ENCODE measurements around the gene FAXDC2. TPM values are rescaled to one million over a fixed set of nuclear protein-coding genes. Genes with fewer than 3 reads are reported as not detected.

Gene FAXDC2
- total and polyA plus RNA-seq, 2 of the 8 experiments (the other 6 are each of a cell fraction or from before 2014, with no cell fraction given): 3.7 to 5.9 TPM

- peak overlapping the region; percentile 97; the same call in 1 of the 2 replicates for H3K18ac ChIP-seq (ENCODE audit: extremely low read depth, low read length)
- peak overlapping the region; percentile 43; the same call in 1 of the 2 replicates for H2BK12ac ChIP-seq (ENCODE audit: low read depth, low read length)
- ChIA-PET CTCF (ENCODE audit: partially characterized antibody) (interaction anchor here (0.9 to 1.9 kb wide), 9 partner anchors 14 to 227 kb away, joined by 3 to 4 read pairs (median 4); no protein-coding TSS in a partner anchor), POLR2A (ENCODE audit: partially characterized antibody) (interaction anchor here (0.6 to 2.4 kb wide), 37 partner anchors 7 to 374 kb away, joined by 3 to 21 read pairs (median 4); partner anchors contain the start of genes FAXDC2 and GEMIN5)
- H3K79me2 ChIP-seq (ENCODE audit: control insufficient read depth in 1 of 2, insufficient read depth in 2 of 2, low read length in 2 of 2): peaks cover 18 to 40% of the 10 kb centered on the region in 2 experiments
- no peak overlapping the region for H3K14ac ChIP-seq (ENCODE audit: insufficient read length)
- H2BK20ac ChIP-seq (ENCODE audit: low read length): no peak overlapping the region
- no peaks in the 10 kb centered on the region for H3K9me3 ChIP-seq (ENCODE audit: insufficient read depth in 2 of 2, low read depth in 1 of 2, low read length in 1 of 2)
- H4K8ac ChIP-seq (ENCODE audit: extremely low read depth, insufficient read depth, low read length): peak overlapping the region; percentile 100
- H2AK5ac ChIP-seq (ENCODE audit: low read depth, low read length): no peak overlapping the region
- 0 out of 2 replicates have a peak overlapping the region, but pooled peaks have one; percentile 81 for H2BK15ac ChIP-seq (ENCODE audit: low read length)
- H4K20me1 ChIP-seq (replicated peaks in 1 of 2; ENCODE audit: control insufficient read depth in 1 of 2, insufficient read depth in 2 of 2, low read length in 2 of 2): peaks cover 0 to 3% of the 10 kb centered on the region in 2 experiments
- no peak overlapping the region for H3K23ac ChIP-seq (ENCODE audit: insufficient read length)
- H3K23me2 ChIP-seq (ENCODE audit: low read depth, low read length): peaks cover 7% of the 10 kb centered on the region
- H3K56ac ChIP-seq (replicated peaks; ENCODE audit: insufficient read length, low read depth, low read length): peak overlapping the region; percentile 94
- H2AFZ ChIP-seq (ENCODE audit: low read length): peak overlapping the region; percentile 89; the same call in 1 of the 2 replicates
- peak overlapping the region; percentile 98 for H4K5ac ChIP-seq (ENCODE audit: insufficient read length, low read depth, low read length)
- peak overlapping the region; percentile 88 for H2BK120ac ChIP-seq (replicated peaks; ENCODE audit: low read depth, low read length)
- 2% methylated on average over 53 of the region's 59 CpGs; no CpG with 5 or more reads in 1 of the 2 experiments for WGBS, 2 experiments (ENCODE audit: extremely low coverage in 1 of 2, insufficient coverage in 1 of 2, insufficient read length in 1 of 2, insufficient replicate concordance in 2 of 2, low coverage in 1 of 2, low lambda C conversion rate in 2 of 2, missing lambda C conversion rate in 1 of 2)
- FAIRE-seq (no peak), DNase-seq (ENCODE audit: low read depth in 1 of 2, low spot score in 2 of 2) (peak; percentile 79 to 93)
- H3K4me2 ChIP-seq (ENCODE audit: insufficient read depth in 1 of 2, low read depth in 2 of 2, low read length in 2 of 2): peak overlapping the region; percentile 83 to 92
- H3K27me3 ChIP-seq (replicated peaks in 1 of 4; ENCODE audit: control insufficient read depth in 3 of 4, extremely low read depth in 1 of 4, insufficient read depth in 3 of 4, low read length in 3 of 4): no peaks in the 10 kb centered on the region
- H3K27ac ChIP-seq (ENCODE audit: low read depth, low read length): peak overlapping the region; percentile 98
- no peaks in the 10 kb centered on the region for H3K36me3 ChIP-seq (ENCODE audit: control insufficient read depth in 2 of 4, insufficient read depth in 4 of 4, low read length in 3 of 4)
- peak overlapping the region; percentile 55 to 98 (median 72) for H3K4me3 ChIP-seq (ENCODE audit: extremely low read depth in 1 of 4, insufficient read depth in 2 of 4, low read depth in 3 of 4, low read length in 4 of 4)
- peak overlapping the region; percentile 98 for H2BK5ac ChIP-seq (ENCODE audit: low read depth, low read length)
- peak overlapping the region; percentile 97 for H3K4ac ChIP-seq (replicated peaks; ENCODE audit: insufficient read length, low read depth, low read length)
- H3K9ac ChIP-seq (replicated peaks in 1 of 4; ENCODE audit: extremely low read depth in 1 of 4, low read depth in 3 of 4, low read length in 3 of 4): peak overlapping the region; percentile 93 to 98 (median 95)
- peak overlapping the region; percentile 97 for H4K91ac ChIP-seq (replicated peaks; ENCODE audit: insufficient read length, low read length)
- H3K4me1 ChIP-seq (replicated peaks in 1 of 4; ENCODE audit: control insufficient read depth in 3 of 4, insufficient read depth in 4 of 4, low read length in 3 of 4): peaks cover 0 to 9% (median 5%) of the 10 kb centered on the region in 4 experiments; a peak in 6 of 7 replicates
- peaks cover 5% of the 10 kb centered on the region; the same call in 1 of the 2 replicates for H3K79me1 ChIP-seq (ENCODE audit: low read depth, low read length)
- TF ChIP-seq CHD2 (IDR thresholded peaks at IDR 0.05; ENCODE audit: low read length) (peak; percentile 14; the same call in 1 of the 2 replicates), SRF (IDR thresholded peaks at IDR 0.05; ENCODE audit: low read depth, low read length) (no peak), PHF8 (conservative IDR thresholded peaks at IDR 0.05; ENCODE audit: low read depth, low read length) (peak; percentile 58), EGR1 (IDR thresholded peaks at IDR 0.05; ENCODE audit: borderline replicate concordance, low read depth, low read length) (no peak), ATF3 (IDR thresholded peaks at IDR 0.05; ENCODE audit: insufficient read depth, low read depth, low read length) (no peak), CHD1 (IDR thresholded peaks at IDR 0.05; ENCODE audit: low read depth, low read length) (no peak), KDM4A (IDR thresholded peaks at IDR 0.05; ENCODE audit: low read depth, low read length, severe bottlenecking) (peak; percentile 27), EZH2 (IDR thresholded peaks at IDR 0.05; ENCODE audit: low read depth, low read length, severe bottlenecking) (no peak), BCL11A (IDR thresholded peaks at IDR 0.05; ENCODE audit: low read depth in 2 of 2, low read length in 2 of 2) (no peak), POLR2AphosphoS5 (IDR thresholded peaks at IDR 0.05; ENCODE audit: low read depth, low read length) (peak; percentile 83; the same call in 1 of the 2 replicates), CEBPB (IDR thresholded peaks at IDR 0.05; ENCODE audit: low read depth, low read length) (no peak)
These were observed 7.3 kb upstream of the FAXDC2 start for GRCh38 chr5:154857530-154858296.
